ENCODE measurements around the gene TMEM260.
A peak's percentile ranks its signal among the peaks of the same experiment; 100 is the strongest.

DNA sequence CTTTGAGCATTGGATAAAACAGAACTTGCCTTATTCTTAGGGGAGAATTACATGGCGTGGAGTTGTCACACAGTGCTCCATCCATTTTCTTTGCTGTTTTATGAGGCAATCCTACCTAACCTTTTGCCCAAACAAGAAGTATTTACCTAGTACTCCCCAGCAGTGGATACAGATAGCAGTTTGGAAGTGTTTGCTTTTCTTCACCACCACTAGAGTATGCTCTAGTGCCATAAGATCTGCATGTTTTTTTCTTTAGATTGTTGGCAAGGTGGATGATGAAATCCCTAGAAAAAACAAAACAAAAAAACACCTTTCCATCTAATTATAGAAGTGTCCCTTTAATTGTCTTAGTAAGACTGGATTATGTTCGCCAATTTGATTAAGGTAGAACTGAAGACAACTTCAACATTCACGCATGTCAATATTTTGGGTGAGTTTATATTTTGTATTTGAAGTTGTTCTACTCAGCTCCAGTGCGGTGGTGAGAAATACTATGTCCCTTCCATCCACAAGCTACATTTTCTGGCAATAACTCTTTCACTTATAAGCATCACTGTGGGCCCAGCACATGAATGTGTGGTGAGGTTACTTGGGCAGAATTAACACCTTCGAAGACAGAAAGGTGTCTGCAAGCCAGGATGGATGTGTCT is 23.6 kb upstream of the TMEM260 start:
- TF ChIP-seq, protein P1, sequence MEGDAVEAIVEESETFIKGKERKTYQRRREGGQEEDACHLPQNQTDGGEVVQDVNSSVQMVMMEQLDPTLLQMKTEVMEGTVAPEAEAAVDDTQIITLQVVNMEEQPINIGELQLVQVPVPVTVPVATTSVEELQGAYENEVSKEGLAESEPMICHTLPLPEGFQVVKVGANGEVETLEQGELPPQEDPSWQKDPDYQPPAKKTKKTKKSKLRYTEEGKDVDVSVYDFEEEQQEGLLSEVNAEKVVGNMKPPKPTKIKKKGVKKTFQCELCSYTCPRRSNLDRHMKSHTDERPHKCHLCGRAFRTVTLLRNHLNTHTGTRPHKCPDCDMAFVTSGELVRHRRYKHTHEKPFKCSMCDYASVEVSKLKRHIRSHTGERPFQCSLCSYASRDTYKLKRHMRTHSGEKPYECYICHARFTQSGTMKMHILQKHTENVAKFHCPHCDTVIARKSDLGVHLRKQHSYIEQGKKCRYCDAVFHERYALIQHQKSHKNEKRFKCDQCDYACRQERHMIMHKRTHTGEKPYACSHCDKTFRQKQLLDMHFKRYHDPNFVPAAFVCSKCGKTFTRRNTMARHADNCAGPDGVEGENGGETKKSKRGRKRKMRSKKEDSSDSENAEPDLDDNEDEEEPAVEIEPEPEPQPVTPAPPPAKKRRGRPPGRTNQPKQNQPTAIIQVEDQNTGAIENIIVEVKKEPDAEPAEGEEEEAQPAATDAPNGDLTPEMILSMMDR (IDR thresholded peaks at IDR 0.05) = peak in 2 of 4 experiments; percentile 34 to 51
- no peak for TF ChIP-seq POLR2A (IDR thresholded peaks at IDR 0.05)
- TF ChIP-seq POLR2AphosphoS5 (IDR thresholded peaks at IDR 0.05) = no peak

Data from prostate gland (tissue), 2 donors.